ENCODE data around the gene QSOX2.

Gene QSOX2

DNA sequence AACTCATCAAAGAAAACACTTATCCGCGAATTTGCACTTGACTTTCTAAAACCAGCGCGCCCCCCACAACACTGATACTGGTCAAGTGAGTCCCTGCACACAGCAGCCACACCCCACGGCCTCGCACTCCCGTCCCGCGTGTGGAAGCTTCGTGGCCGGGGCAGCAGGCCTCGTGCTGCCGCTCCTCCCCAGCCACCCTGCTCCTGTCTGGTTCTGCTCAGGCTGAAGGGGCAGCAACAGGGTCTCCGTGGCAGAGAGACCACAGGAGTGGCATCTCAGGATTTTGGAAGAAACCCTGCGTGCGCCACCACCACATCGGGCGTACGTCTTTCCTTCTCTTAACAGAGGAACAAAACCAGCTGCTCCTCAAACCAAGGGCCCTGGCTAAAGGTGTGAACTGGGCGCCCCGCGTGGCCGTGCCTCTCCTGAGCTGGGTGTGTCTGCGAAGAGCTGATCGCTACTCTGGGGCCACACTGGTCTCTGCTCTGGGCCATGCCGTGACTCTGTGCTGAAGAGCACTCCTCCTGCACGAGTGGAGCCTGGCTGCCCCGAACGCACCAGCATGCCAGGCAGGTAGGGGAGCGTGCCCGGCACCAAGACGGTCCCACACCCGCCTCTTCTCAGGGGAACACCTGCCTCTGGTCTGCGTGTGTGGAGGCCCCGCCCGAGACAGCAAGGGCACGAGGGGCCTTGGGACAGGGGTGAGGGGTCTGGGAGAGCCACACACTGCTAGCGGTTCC is 23.3 kb downstream of the QSOX2 start:
- no peak overlapping the region for H3K4me3 ChIP-seq (ENCODE audit: low read depth, low read length)
- TF ChIP-seq, protein P1, sequence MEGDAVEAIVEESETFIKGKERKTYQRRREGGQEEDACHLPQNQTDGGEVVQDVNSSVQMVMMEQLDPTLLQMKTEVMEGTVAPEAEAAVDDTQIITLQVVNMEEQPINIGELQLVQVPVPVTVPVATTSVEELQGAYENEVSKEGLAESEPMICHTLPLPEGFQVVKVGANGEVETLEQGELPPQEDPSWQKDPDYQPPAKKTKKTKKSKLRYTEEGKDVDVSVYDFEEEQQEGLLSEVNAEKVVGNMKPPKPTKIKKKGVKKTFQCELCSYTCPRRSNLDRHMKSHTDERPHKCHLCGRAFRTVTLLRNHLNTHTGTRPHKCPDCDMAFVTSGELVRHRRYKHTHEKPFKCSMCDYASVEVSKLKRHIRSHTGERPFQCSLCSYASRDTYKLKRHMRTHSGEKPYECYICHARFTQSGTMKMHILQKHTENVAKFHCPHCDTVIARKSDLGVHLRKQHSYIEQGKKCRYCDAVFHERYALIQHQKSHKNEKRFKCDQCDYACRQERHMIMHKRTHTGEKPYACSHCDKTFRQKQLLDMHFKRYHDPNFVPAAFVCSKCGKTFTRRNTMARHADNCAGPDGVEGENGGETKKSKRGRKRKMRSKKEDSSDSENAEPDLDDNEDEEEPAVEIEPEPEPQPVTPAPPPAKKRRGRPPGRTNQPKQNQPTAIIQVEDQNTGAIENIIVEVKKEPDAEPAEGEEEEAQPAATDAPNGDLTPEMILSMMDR (IDR thresholded peaks at IDR 0.05; ENCODE audit: borderline replicate concordance, insufficient read depth, low read depth, low read length), result no peak

DNA sequence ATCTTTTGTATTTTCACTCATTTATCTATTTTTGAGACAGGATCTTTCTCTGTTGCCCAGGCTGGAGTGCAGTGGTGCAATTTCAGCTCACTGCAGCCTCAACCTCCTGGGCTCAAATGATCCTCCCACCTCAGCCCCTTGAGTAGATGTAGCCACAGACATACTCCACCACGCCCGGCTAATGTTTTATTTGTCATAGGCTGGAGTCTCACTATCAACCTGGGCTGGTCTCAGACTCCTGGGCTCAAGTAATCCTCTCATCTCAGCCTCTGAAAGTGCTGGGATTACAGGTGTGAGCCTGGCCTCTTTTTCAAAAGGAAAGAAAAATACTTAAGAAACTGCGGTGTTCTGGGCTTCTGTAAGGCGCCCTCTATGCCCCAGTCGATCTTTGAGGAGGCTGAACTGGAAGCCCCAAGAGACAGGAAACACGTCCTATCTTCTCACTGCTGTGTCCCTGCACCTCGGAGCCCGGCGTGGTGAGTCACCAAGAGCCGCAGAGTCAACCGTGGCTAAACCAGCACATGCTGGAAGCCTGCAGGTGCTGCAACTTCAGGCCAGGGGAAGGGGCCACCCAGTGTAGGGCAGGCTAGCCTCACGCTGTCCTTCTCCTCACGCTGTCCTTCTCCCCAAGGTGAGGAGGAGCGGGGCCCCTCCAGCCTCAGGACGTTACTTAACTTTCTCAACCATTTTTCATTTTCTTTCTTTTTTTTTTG is 25.4 kb downstream of the QSOX2 start:
- TF ChIP-seq, protein P1 (IDR thresholded peaks at IDR 0.05; ENCODE audit: borderline replicate concordance, insufficient read depth, low read depth, low read length), result no peak
- H3K4me3 ChIP-seq (ENCODE audit: low read depth, low read length), result no peak overlapping the region

DNA sequence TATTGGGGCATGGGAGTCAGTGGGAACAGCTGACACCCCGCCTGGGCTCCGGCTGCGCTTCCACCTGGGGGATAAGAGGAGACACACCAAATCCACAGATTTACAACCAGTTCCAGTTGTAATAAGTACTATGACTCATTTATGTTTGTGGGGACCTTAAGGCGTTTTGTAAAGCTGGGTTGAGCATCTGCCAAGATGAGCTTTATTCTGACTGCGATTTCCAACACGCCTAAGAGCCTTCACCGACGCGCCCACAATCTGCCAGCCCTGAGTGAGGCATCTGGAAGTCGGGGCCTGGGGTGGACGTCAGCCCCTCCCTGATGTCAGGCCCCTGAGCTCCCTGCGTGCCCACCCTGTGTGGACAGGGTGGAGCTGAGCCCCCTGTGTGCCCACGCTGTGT is 26.3 kb downstream of the QSOX2 start:
- TF ChIP-seq, protein P1 (IDR thresholded peaks at IDR 0.05; ENCODE audit: borderline replicate concordance, insufficient read depth, low read depth, low read length), result no peak
- H3K4me3 ChIP-seq (ENCODE audit: low read depth, low read length), result no peak overlapping the region

DNA sequence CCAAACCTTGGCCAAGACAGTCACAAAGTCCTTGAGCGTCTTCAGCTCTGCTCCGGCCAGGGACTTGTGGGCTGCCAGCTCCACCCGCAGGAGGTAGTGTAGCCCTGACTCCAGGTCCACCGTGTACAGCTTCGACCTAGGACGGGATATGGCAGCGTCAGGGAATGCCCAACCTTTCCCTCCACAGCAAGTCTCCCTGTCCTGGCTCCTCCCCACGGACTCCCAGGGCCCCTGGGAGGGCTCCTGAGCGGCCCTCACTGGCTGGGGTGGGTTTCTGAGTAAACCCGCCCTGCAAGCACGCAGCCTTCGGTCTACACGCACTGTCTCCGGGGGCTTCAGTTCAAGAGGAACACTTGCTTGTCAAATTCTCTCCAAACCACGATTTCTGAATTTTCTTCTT is 26.9 kb downstream of the QSOX2 start:
- TF ChIP-seq, protein P1 (IDR thresholded peaks at IDR 0.05; ENCODE audit: borderline replicate concordance, insufficient read depth, low read depth, low read length), result no peak

DNA sequence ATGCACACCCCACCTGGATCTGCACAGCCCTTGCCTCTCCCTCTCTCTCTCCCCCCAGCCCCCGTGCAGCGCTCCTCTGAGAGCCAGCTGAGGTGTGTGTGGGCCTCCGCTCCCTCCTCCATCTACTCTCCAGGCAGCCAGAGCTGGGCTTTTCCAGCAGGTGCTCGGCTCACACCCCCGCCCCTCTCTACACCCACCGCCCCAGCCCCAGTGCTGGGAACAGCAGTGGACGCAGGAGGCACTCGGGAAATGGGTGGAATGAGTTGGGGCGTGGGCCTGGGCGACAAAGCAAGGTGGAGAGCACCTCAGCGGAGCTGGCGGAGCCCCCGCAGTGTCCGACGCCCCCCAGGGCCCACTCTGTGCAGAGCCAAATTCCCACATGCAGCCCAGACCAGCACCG is 27.3 kb downstream of the QSOX2 start:
- no peak overlapping the region for H3K4me3 ChIP-seq (ENCODE audit: low read depth, low read length)
- TF ChIP-seq, protein P1 (IDR thresholded peaks at IDR 0.05; ENCODE audit: borderline replicate concordance, insufficient read depth, low read depth, low read length), result no peak

More for the DNA sequence above, 26.9 kb downstream of the QSOX2 start:
- no peak overlapping the region for H3K4me3 ChIP-seq (ENCODE audit: low read depth, low read length)

DNA sequence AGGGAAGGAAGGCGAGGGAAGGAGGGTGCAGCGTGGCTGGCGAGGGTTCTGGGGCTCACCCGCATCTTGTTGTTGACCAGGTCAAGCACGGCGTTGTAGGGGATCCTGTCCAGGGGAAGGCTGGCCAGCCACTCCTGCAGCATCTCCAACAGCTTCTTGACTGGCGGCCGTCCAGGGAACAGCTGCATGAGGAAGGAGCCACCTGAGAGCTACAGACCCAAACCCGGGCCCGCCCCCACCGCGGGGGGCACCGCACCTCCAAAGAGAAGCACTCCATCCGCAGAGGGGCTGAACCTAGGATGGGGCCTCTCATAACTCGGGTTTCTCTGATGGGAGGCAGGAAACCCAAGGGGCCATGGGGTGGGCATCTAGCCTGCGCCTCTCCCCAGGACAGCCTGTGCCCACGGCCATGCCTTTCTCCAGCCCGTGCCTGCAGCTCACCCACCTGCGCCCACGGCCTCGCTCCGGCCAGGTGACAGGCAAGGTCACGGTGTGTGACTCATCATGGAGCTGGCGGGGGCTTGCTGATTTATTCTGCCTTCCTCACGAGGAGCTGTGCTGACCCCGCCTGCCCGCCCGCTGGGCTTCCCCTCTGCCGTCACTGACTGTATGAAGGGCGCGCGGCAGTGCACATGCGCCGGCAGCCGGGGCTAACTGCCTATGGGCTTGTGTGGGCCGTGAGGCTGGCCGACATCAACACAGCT is 28.9 kb downstream of the QSOX2 start:
- no peak overlapping the region for H3K4me3 ChIP-seq (ENCODE audit: low read depth, low read length)
- TF ChIP-seq, protein P1 (IDR thresholded peaks at IDR 0.05; ENCODE audit: borderline replicate concordance, insufficient read depth, low read depth, low read length), result no peak

Data from GM12875 (cell line).